Amniotic stem cell (primary cell): ENCODE measurements around the gene SLC8A1.
"Not testable (repeated sequence)": the region's sequence is repeated elsewhere in the genome, so short reads cannot be mapped to it uniquely, and the experiment has no call there.

Experiments
- DNase-seq: peaks from one replicate; lab custom pipeline; 2025; lab: John Stamatoyannopoulos, UW

The SLC8A1 gene

DNA sequence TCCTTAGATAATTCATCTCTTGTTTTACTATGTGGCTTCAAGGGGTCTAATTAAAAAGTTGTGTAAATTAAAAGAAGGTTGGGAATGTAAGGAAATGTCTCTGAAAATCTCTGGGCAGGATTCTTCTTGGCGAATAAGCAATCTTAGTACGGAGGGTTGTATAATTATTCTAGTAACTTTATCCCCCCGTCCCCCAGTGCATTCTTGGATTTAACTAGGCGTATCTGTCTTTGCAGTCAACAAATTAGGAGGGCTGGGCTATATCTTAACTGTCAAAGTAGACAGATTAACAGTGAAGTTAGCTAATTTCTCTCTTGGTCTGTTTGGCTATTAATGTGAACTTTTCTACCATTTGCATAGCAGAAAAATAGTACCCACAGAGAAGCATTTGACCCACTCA is 343.0 kb downstream of the SLC8A1 start:
- DNase-seq = no peak

DNA sequence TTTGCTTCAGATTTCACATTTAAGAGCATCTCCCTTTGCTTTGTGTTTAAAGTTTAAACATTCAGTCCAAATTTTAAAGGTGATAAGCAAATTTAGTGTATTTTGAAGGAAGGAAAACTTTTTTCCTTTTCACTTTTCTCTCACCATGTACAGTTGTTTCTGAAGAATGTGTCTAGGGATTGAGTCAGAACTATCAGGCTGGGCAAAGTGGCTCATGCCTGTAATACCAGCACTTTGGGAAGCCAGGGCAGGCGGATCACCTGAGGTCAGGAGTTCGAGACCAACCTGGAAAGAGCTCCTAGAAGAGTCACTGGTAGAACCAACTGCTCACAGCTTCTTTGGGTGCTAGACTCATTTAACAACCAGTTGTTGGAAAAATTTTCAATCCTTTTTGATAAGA is 345.8 kb downstream of the SLC8A1 start:
- no peak for DNase-seq

DNA sequence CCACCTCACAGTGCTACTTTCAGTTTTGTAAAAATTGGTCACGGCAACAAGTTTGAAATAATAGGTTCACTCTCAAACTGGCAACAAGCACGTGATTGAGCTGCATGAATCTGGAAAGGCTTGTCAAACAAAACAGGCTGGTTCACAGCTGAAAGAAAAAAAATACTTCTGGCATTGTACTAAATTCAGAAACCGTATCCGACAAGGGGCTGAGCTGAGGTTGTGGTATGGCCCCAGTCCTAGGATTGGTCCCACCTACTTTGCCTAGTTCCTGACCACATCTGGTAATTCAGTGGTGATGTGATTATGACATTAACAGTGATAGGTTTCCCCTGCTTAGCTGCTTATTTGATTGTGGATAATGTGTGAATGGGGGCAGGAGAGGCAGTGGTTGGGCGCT is 346.3 kb downstream of the SLC8A1 start:
- no peak for DNase-seq

DNA sequence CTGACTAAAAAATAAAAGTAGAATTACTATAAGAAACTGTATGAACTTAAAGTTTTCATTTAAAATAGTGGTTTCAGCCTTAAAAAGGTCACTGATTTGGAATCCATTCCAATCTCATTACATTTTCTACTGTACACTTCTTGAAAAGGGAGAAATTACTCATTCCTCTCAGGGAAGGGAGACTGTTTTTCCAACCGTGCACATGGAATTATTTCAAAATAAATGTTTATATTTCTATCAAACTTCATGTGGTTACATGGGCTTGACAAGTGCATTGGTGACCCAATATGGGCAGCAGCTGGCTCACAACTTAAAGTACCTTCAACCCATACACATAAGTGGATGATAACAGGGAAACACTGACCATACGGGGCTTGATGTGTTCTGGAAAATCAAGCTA is 348.3 kb downstream of the SLC8A1 start:
- DNase-seq = no peak

DNA sequence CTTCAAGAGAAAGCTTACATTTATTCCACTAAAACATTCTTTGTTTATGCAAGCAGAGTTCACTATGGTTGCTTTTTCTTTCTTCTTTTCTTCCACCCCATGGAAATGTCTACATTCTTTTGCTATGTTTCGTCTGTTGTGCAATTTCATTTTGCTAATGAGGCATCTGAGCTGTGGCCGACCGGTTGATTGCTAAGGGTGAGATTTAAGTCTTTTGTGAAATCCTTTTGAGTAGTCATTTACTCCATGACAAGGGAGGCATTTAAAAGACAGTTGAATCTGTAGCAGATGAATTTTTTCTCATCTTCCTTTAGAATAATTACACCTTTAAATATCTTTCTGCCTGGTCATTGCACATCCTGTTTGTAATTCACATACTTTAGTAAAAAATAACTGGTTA is 348.7 kb downstream of the SLC8A1 start:
- no peak for DNase-seq

GRCh38 chr2:40102447-40102846 is 349.4 kb downstream of the SLC8A1 start:
- no peak for DNase-seq

DNA sequence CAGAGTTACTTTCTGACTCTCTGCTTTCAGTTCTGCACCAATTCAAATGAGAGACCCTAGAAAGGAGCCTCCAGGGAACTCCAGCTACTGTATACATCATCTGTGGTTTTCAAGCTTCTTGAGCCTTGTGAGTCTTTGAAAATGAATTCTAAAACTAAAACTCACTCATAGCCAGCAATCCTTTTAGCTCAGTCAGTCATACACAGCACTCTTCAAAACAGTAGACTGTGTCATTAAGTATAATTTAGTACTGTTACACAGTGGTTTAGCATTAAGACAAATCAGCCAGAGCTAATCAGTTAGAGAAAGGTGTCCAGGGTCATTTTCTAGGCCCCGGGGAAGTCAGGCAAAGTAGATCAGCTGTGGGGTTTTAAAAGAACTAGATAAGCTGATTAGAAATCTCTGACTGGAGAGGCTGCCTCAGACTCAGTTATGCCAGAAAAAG is 350.7 kb downstream of the SLC8A1 start:
- DNase-seq = peak; percentile 67

- DNase-seq = no peak
Measured at GRCh38 chr2:40100676-40101075, 351.2 kb downstream of the SLC8A1 start.

GRCh38 chr2:40098786-40099470 is 353.0 kb downstream of the SLC8A1 start:
- DNase-seq = no peak

- no peak for DNase-seq
Measured at GRCh38 chr2:40097691-40098385, 354.1 kb downstream of the SLC8A1 start.

DNA sequence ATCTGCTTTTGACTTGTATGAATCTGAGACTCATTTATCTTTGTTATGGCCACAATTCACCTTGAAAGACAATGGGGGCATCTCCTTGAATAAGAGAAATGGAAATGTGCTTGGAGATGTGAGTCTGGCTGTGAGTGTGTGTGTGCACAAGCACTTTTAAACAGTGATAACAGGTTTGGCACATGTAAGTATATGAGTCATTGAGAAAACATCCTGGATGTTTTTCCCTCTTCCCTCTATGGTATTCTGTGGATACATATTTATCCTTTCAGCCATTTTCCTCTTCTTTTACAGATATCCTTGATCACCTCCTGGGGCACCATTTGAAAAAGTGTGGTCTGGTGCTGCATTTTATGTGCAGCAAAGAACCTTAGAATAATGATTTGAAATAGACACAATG is 355.5 kb downstream of the SLC8A1 start:
- no peak for DNase-seq

DNA sequence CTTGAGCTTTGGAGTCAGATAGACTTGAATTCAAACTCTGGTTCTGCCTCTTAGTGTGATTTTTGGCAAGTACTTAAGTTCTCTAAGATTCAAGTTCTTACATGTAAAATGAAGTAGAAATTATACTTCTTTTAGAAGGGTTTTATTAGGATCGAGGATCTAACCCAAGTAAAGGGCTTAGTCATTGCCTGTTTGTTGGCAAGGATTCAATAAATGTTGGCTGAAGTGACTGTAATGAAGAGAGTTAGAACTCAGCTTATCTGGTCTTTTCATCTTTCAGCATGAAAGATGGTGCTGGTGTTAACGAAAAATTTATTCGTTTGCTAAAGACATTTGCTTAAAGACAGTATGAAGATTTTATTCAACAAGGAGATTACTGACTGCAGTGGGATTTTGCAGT is 356.9 kb downstream of the SLC8A1 start:
- no peak for DNase-seq

- no peak for DNase-seq
Measured at GRCh38 chr2:40094451-40094850, 357.4 kb downstream of the SLC8A1 start.

GRCh38 chr2:40093021-40093675 is 358.7 kb downstream of the SLC8A1 start:
- no peak for DNase-seq

DNA sequence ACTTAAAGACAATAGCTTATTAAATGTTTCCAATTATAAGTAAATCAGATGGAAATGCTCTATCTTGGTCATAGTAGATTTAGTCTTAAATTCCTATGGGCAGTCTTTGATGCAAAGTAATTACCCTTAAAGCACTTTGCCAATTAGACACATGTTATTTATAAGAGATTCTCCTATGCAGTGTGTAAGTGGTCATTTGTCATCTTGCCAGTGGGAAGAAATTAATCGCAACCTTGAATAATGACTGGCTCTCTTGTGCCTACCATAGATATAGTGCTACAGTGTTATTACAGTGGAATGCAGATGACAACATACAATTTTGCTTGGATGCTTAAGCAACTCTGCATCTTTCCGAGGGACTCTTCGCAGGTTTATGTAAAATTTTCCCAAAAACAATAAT is 361.8 kb downstream of the SLC8A1 start:
- no peak for DNase-seq

DNA sequence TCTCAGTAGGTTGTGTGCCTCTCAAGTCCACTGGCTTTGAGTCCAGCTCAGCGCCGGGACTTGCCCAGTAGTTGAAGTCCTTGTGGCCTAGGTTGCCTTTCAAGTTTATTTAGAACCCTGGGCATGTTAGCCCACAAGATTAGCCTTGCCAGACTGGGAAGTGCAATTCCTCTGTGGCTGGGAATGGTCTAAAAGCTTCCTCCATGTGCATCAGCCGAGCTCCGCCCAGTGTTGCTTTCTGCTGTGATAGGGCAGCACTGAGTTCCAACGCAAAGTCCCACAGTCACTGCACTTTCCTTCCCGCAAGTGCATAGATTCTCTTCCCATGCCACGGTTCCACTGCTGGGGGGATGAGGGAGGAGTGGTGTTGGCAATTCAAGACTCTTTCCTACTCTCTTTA is 364.0 kb downstream of the SLC8A1 start:
- DNase-seq = no peak

DNA sequence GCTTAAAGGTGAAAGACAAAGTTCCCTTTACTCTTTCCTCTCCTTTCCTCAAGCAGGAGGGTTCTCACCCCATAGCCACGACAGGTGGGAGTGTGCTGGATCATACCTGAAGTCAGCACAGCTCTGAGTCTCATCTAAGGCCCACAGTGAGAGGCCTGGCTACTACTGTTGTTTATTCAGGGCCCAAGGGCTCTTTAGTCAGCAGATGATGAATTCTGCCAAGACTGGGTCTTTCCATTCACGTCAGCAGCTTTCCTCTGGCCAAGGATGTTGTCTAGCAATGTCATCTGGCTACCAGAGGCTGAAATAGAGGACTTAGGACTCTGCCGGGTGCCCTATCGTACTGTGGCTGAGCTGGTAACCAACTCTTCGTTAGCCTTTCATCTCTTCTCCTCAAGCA is 364.5 kb downstream of the SLC8A1 start:
- DNase-seq = no peak

- DNase-seq = no peak
Measured at GRCh38 chr2:40085786-40086185, 366.1 kb downstream of the SLC8A1 start.

DNA sequence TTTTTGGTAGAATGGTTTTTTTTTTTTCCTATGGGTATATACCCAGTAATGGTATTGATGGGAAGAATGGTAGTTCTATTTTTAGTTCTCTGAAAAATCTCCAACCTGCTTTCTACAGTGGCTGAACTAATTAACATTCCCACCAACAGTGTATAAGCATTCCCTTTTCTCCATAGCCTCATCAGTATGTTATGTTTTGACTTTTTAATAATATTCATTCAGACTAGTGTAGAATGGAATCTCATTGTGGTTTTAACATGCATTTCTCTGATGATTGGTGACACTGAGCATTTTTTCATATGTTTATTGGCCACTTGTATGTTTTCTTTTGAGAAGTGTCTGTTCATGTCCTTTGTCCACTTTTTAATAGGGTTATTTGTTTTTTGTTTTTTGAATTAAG is 378.6 kb downstream of the SLC8A1 start:
- not testable (repeated sequence) for DNase-seq

DNA sequence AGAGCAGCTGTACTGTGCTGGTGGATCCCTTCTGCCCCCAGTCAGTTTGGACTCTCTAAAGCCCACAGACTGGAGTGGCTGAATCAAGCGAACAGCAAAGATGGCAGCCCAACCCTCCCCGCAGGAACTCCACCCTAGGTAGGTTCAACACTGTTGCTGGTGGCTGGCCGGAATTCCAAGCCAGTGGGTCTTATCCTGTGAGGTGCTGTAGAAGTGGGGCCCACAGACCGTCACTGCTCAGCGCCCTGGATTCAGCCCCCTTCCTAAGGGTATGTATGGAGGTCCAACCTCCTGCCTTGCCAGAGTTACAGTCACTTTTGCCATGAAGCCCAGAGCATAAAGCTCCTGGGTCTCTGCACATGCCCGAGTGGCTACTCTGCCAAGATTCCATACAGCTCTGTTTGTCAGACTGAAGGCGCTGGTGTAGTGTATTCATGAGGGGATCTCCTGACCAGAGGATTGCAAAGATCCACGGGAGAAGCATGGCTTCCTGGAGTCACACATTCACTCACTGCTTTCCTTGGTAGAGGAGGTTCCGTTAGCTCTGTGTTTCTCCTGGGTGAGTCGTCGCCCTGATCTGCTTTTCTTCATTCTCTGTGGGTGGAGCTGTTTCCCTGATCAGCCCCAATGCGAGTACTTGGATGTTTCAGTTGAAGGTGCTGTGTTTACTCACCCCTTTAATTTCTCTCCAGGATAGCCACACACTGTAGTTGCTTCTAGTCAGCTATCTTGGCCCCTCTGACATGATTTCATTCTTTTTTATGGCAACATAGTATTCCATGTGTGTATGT is 379.3 kb downstream of the SLC8A1 start:
- DNase-seq = no peak

DNA sequence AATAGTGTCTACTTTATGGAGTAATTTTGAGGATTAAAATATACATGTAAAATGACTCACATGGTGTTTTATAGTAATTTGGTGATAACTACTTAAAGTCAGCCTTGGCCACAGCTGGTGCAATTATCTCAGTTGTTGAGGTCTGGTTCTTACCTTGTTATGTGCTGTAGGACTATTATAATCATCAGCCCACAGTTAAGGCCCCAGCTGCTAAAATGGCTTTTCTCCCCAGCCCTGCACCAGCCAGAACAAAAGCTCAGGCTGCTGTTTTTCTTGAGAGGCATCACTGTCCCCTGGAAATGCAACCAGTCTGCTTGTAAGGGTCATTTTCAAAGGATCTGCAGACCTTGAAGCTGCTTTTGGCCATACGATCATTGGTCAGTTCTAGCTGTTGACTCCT is 389.5 kb downstream of the SLC8A1 start:
- DNase-seq = no peak

DNA sequence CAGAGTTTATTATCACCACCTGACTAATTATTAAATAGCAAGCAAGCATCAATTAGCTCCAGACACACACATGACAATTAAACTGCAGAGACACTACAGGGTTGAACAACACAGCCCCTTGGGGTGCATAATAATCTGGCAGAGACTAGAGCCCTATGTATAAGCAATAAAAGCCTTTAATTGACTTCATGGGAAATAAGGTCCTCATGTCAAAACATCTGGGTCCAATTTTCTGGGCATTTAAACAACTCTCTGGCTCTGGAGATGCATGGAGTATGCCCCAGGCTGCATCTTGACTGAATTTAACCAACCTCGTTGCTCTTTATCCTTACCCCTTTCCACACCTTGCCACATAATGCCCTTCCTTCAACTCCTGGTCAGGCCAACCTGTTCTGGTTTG is 402.1 kb downstream of the SLC8A1 start:
- DNase-seq = no peak

DNA sequence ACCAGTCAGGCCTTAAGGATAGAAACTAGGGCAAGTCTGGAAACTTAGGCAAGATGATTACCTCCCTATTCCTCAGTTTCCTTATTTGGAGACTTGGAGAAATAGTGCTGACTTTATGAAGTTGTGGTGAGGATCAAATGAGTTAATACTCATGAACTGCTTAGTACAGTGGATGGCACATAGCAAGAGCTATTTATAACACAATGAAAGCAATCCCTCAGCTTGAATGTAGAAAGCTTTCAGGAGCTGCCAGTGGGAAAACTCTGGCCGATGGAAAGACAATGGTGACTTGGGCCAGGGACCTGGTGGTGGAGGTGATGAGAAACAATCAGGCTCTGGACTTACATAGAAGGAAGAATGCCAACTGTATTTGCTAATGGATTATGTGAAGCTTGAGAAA is 403.4 kb downstream of the SLC8A1 start:
- no peak for DNase-seq
